DOHH2 (cell line): ENCODE data around the gene NBEA.

Source experiments
- H3F3A ChIP-seq: fragments of 200-600 bp; sonication (generic), shearing (Covaris generic); 2 replicates; pipeline ENCODE4 v1.6.0; 2016; ENCODE audit warnings: antibody characterized with exemption, mild to moderate bottlenecking; ENCODE audit not compliant: control insufficient read depth, insufficient read depth
- H3K27ac ChIP-seq: fragments of 200-600 bp; sonication (generic); 2 replicates; pipeline ENCODE4 v1.5.1; 2014; ENCODE audit warnings: low read depth, mild to moderate bottlenecking, low read length, moderate library complexity
- H3K27me3 ChIP-seq: fragments of 200-600 bp; sonication (generic); 2 replicates; pipeline ENCODE4 v1.6.1; 2014; ENCODE audit warnings: mild to moderate bottlenecking, low read length, mixed read lengths; ENCODE audit not compliant: control insufficient read depth
- H3K36me3 ChIP-seq: fragments of 200-600 bp; sonication (generic); 2 replicates; pipeline ENCODE4 v1.6.1; 2014; ENCODE audit warnings: mild to moderate bottlenecking, low read length, moderate library complexity, mixed read lengths; ENCODE audit not compliant: control insufficient read depth
- H3K4me1 ChIP-seq: fragments of 200-600 bp; sonication (generic); 2 replicates; pipeline ENCODE4 v1.6.1; 2014; ENCODE audit warnings: mild to moderate bottlenecking, low read length, mixed read lengths; ENCODE audit not compliant: control insufficient read depth
- H3K4me2 ChIP-seq: fragments of 200-600 bp; sonication (generic); 2 replicates; pipeline ENCODE4 v1.6.0; 2014; ENCODE audit warnings: mild to moderate bottlenecking, low read length, moderate library complexity
- H3K4me3 ChIP-seq: fragments of 200-600 bp; sonication (generic); 2 replicates; pipeline ENCODE4 v1.5.1; 2014; ENCODE audit warnings: mild to moderate bottlenecking, low read length, mixed read lengths
- H3K79me2 ChIP-seq: fragments of 200-600 bp; sonication (generic); 2 replicates; pipeline ENCODE4 v1.6.1; 2014; ENCODE audit warnings: mild to moderate bottlenecking, low read length, mixed read lengths; ENCODE audit not compliant: control insufficient read depth
- H3K9me2 ChIP-seq: fragments of 200-600 bp; sonication (generic); replicated peaks from 2 replicates; pipeline ENCODE4 v1.6.1; 2014; ENCODE audit warnings: mild to moderate bottlenecking, low read length, mixed read lengths; ENCODE audit not compliant: control insufficient read depth
- H3K9me3 ChIP-seq: fragments of 200-600 bp; sonication (generic); 2 replicates; pipeline ENCODE4 v1.6.1; 2014; ENCODE audit warnings: antibody characterized with exemption, low read length, mixed read lengths; ENCODE audit not compliant: control insufficient read depth, insufficient read depth
- H4K20me1 ChIP-seq: fragments of 200-600 bp; sonication (generic); 2 replicates; pipeline ENCODE4 v1.6.0; 2014; ENCODE audit warnings: low read depth, mild to moderate bottlenecking, antibody characterized with exemption, low read length, moderate library complexity; ENCODE audit not compliant: control insufficient read depth, insufficient read depth
- CTCF ChIP-seq: fragments of 200-600 bp; sonication (generic); IDR thresholded peaks from one replicate; pipeline ENCODE4 v1.5.1; 2014; ENCODE audit warnings: antibody characterized with exemption, mild to moderate bottlenecking, low read depth, low read length; ENCODE audit not compliant: poor library complexity, severe bottlenecking
- EZH2phosphoT487 ChIP-seq: fragments of 200-600 bp; sonication (generic); IDR thresholded peaks from 2 replicates; pipeline ENCODE4 v1.6.1; 2017; ENCODE audit warnings: borderline replicate concordance, mild to moderate bottlenecking, antibody characterized with exemption, low read length, moderate library complexity, mixed read lengths

NBEA gene

DNA sequence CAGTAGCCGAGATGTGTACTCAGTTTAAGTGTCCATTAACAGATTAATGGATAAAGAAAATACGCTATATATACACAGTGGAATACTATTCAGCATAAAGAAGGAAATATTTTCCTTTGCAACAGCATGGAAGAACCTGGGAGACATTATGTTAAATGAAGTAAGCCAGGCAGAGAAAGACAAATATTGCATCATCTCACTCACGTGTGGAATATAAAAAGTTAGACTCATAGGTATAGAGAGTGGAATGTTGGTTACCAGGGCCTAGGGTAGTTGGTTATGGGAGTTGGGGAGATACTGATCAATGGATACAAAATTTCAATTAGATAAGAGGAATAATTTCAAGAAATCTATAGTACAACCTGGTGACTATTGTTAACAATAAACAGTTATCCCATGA lies 324.3 kb downstream of the NBEA start:
- H3K4me3 ChIP-seq = no peak overlapping the region
- no peaks in the 10 kb centered on the region for H4K20me1 ChIP-seq
- H3K27ac ChIP-seq = no peak overlapping the region
- no peak overlapping the region for H3K4me2 ChIP-seq
- H3K9me3 ChIP-seq = no peaks in the 10 kb centered on the region
- TF ChIP-seq EZH2phosphoT487 = no peak
- TF ChIP-seq CTCF = no peak
- no peaks in the 10 kb centered on the region for H3K36me3 ChIP-seq
- H3K79me2 ChIP-seq = no peaks in the 10 kb centered on the region
- no peaks in the 10 kb centered on the region for H3F3A ChIP-seq
- H3K27me3 ChIP-seq = no peaks in the 10 kb centered on the region
- no peaks in the 10 kb centered on the region for H3K9me2 ChIP-seq
- H3K4me1 ChIP-seq = no peaks in the 10 kb centered on the region

- Histone ChIP-seq H3K9me2 (no peaks in the 10 kb centered on the region), H3K4me3 (no peak overlapping the region), H3K27ac (no peak overlapping the region), H3K79me2 (no peaks in the 10 kb centered on the region), H3F3A (no peaks in the 10 kb centered on the region), H3K4me2 (no peak overlapping the region), H3K4me1 (peaks cover 2% of the 10 kb centered on the region; the same call in 1 of the 2 replicates), H3K36me3 (no peaks in the 10 kb centered on the region), H4K20me1 (no peaks in the 10 kb centered on the region), H3K27me3 (no peaks in the 10 kb centered on the region), H3K9me3 (no peaks in the 10 kb centered on the region)
- TF ChIP-seq CTCF = no peak
- no peak for TF ChIP-seq EZH2phosphoT487
Observed at GRCh38 chr13:35278917-35279316, 336.8 kb downstream of the NBEA start.

DNA sequence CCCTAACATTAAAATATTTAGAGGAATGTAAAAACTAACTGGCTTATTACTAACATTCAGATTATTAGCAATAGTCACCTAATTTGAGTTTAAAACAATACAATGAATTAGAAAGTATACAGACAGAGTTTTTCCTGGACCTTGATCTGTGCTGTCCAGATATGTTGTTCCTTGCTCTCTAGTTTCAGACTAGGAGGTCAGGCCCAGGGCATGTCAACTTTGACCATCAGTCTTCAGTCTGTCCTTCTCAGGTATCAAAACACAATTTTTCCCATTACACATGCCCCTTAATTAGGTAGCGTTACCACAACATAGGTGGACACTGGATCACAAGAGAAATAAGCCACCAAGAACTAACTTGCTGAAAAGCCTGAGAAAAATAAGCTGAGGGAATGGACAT lies 337.4 kb downstream of the NBEA start:
- Histone ChIP-seq H3K4me2 (no peak overlapping the region), H3K36me3 (no peaks in the 10 kb centered on the region), H3K9me2 (no peaks in the 10 kb centered on the region), H3K27me3 (no peaks in the 10 kb centered on the region), H4K20me1 (no peaks in the 10 kb centered on the region), H3K27ac (no peak overlapping the region), H3F3A (no peaks in the 10 kb centered on the region), H3K9me3 (no peaks in the 10 kb centered on the region), H3K4me3 (no peak overlapping the region), H3K4me1 (peaks cover 4% of the 10 kb centered on the region; the same call in 1 of the 2 replicates), H3K79me2 (no peaks in the 10 kb centered on the region)
- no peak for TF ChIP-seq CTCF
- TF ChIP-seq EZH2phosphoT487 = no peak

GRCh38 chr13:35283856-35284255 lies 341.8 kb downstream of the NBEA start:
- Histone ChIP-seq H3F3A (no peaks in the 10 kb centered on the region), H3K4me3 (no peak overlapping the region), H3K36me3 (no peaks in the 10 kb centered on the region), H3K9me2 (no peaks in the 10 kb centered on the region), H3K27me3 (no peaks in the 10 kb centered on the region), H3K79me2 (no peaks in the 10 kb centered on the region), H3K4me1 (peaks cover 4% of the 10 kb centered on the region; the same call in 1 of the 2 replicates), H3K9me3 (no peaks in the 10 kb centered on the region), H4K20me1 (no peaks in the 10 kb centered on the region), H3K4me2 (no peak overlapping the region), H3K27ac (no peak overlapping the region)
- TF ChIP-seq CTCF (no peak), EZH2phosphoT487 (no peak)
